ENCODE measurements around the gene TPM4.

GRCh38 chr19:16031872-16032200 is 44.5 kb upstream of the TPM4 start:
- TF ChIP-seq CTCF (conservative IDR thresholded peaks at IDR 0.05; ENCODE audit: low read depth in 2 of 2) = no peak
- TF ChIP-seq EZH2phosphoT487 (IDR thresholded peaks at IDR 0.05; ENCODE audit: unreplicated experiment) = no peak
- TF ChIP-seq EZH2 (IDR thresholded peaks at IDR 0.05; ENCODE audit: low read depth, unreplicated experiment) = no peak
- no peak for TF ChIP-seq REST (IDR thresholded peaks at IDR 0.05; ENCODE audit: unreplicated experiment)
- TF ChIP-seq POLR2AphosphoS5 (IDR thresholded peaks at IDR 0.05; ENCODE audit: low read depth) = no peak
- no peak for TF ChIP-seq ZNF114 (CRISPR knock-in tag; IDR thresholded peaks at IDR 0.05)
